Liver (tissue), 3 donors: Measurements from ENCODE around the gene BLOC1S1.

Experiments
- ATF3 ChIP-seq: IDR thresholded peaks from 2 replicates; pipeline ENCODE4 v1.6.1; 2016; ENCODE audit warnings: antibody characterized with exemption
- CTCF ChIP-seq: fragments of 150-350 bp; IDR thresholded peaks from 2 replicates; pipeline ENCODE4 v1.5.1; 2017; ENCODE audit warnings: improper control_type of control experiment, low read depth, low read length; ENCODE audit not compliant: missing input control
- GABPA ChIP-seq, 2 donors: IDR thresholded peaks in 1 of 2; conservative IDR thresholded peaks in 1 of 2; 2 replicates each; pipeline ENCODE4 v1.6.1; 2016; ENCODE audit warnings: antibody characterized with exemption in 2 of 2, mild to moderate bottlenecking in 1 of 2, moderate library complexity in 1 of 2
- JUND ChIP-seq, 2 donors: IDR thresholded peaks; 2 replicates each; pipeline ENCODE4 v1.6.1; 2016; ENCODE audit warnings: antibody characterized with exemption in 2 of 2
- REST ChIP-seq: IDR thresholded peaks from 2 replicates; pipeline ENCODE4 v1.6.1; 2016; ENCODE audit warnings: antibody characterized with exemption, mild to moderate bottlenecking
- donor health status: healthy.
- donor health status: healthy.

- TF ChIP-seq REST: no peak
- TF ChIP-seq CTCF: no peak
- TF ChIP-seq GABPA (IDR thresholded peaks at IDR 0.05 in 1 of 2, conservative IDR thresholded peaks at IDR 0.05 in 1 of 2): no peak
- no peak for TF ChIP-seq JUND (IDR thresholded peaks at IDR 0.05)
- TF ChIP-seq ATF3: no peak
These were observed 28.1 kb upstream of the BLOC1S1 start for GRCh38 chr12:55687746-55688145.
